ENCODE data around the gene WDR93.

DNA sequence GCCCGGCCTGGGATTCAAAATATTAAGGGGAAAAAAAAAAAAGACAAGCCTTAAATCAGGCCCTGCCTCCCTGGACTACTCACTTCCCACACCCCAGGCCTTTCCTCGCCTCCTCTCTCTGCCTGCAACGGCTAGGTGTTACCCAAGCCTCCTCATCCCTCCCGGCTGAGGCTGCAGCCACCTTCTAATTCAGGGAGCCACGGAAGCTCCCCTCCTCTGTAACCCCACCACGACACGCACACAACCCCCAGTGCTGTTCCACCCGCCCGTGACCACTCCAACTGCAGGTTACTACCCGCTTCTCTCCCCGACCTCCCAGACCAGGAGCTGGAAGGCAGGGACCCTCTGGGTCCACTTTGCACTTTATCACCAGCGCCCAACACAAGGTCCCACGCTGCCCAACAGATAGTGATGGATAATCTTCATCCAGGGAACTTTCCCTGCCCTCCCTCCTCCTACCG lies 36.3 kb upstream of the WDR93 start:
- TF ChIP-seq YY1 (IDR thresholded peaks at IDR 0.05; ENCODE audit: insufficient read depth, insufficient read length) = no peak
- TF ChIP-seq ZNF274 (IDR thresholded peaks at IDR 0.05; ENCODE audit: low read depth, low read length) = no peak

Measured in NT2/D1 (cell line).